ENCODE measurements around the gene SPTA1.

The SPTA1 gene

GRCh38 chr1:158681606-158682005, 4.9 kb downstream of the SPTA1 start:
- DNase-seq: no peak

- DNase-seq: no peak
These were observed 7.2 kb downstream of the SPTA1 start for GRCh38 chr1:158679289-158679688.

GRCh38 chr1:158675563-158676323, 10.8 kb downstream of the SPTA1 start:
- no peak for DNase-seq

GRCh38 chr1:158674302-158674701, 12.2 kb downstream of the SPTA1 start:
- DNase-seq: no peak

- no peak for DNase-seq
These were observed 20.5 kb downstream of the SPTA1 start for GRCh38 chr1:158666037-158666436.

- peak; percentile 59 for DNase-seq
These were observed 31.9 kb downstream of the SPTA1 start for GRCh38 chr1:158654571-158654970.

- DNase-seq: peak; percentile 26
These were observed 32.4 kb downstream of the SPTA1 start for GRCh38 chr1:158654086-158654485.

- DNase-seq: no peak
These were observed 33.7 kb downstream of the SPTA1 start for GRCh38 chr1:158652721-158653334.

GRCh38 chr1:158649052-158649451, 37.5 kb downstream of the SPTA1 start:
- DNase-seq: no peak

- no peak for DNase-seq
These were observed 40.0 kb downstream of the SPTA1 start for GRCh38 chr1:158646465-158646864.

- DNase-seq: no peak
These were observed 42.1 kb downstream of the SPTA1 start for GRCh38 chr1:158644449-158644848.

GRCh38 chr1:158638904-158639303, 47.6 kb downstream of the SPTA1 start:
- no peak for DNase-seq

- no peak for DNase-seq
These were observed 48.4 kb downstream of the SPTA1 start for GRCh38 chr1:158638146-158638545.

- DNase-seq: no peak
These were observed 72.8 kb downstream of the SPTA1 start for GRCh38 chr1:158613764-158614163.

- no peak for DNase-seq
These were observed 74.6 kb downstream of the SPTA1 start for GRCh38 chr1:158611916-158612315.

GRCh38 chr1:158607296-158607695, 79.2 kb downstream of the SPTA1 start:
- no peak for DNase-seq

- no peak for DNase-seq
These were observed 81.5 kb downstream of the SPTA1 start, which contains the start of gene OR10Z1 for GRCh38 chr1:158604968-158605367. TSS of gene OR10Z1 (plus strand) at chr1:158605268. CDS start at chr1:158606439, 1,171 bp downstream.

- no peak for DNase-seq
These were observed 85.8 kb downstream of the SPTA1 start for GRCh38 chr1:158600735-158601134.

- no peak for DNase-seq
These were observed 99.6 kb downstream of the SPTA1 start for GRCh38 chr1:158586942-158587341.

GRCh38 chr1:158583962-158584361, 102.6 kb downstream of the SPTA1 start:
- DNase-seq: no peak

GRCh38 chr1:158579733-158580132, 106.8 kb downstream of the SPTA1 start, which contains the start of gene OR10X1:
TSS of gene OR10X1 (minus strand) at chr1:158579899. CDS start at chr1:158579899, 0 bp downstream.
- no peak for DNase-seq

- no peak for DNase-seq
These were observed 109.0 kb downstream of the SPTA1 start for GRCh38 chr1:158577561-158577960.

- no peak for DNase-seq
These were observed 114.3 kb downstream of the SPTA1 start for GRCh38 chr1:158572226-158572625.

GRCh38 chr1:158570480-158570879, 116.0 kb downstream of the SPTA1 start, which contains the start of gene OR6P1:
TSS of gene OR6P1 (minus strand) at chr1:158570580. CDS start at chr1:158563604, 6,976 bp downstream.
- DNase-seq: no peak
